Progenitor cell of endocrine pancreas (in vitro differentiated cells): Measurements from ENCODE around the gene TNN. TPM values are rescaled to one million over a fixed set of nuclear protein-coding genes. Genes with fewer than 3 reads are reported as not detected.

Source experiments
- DNase-seq: peaks from one replicate; pipeline ENCODE4 v3.0.0; 2021; ENCODE audit warnings: low spot score; ENCODE audit not compliant: unreplicated experiment
- H3K27ac Mint-ChIP-seq: 2 replicates; pipeline ENCODE4 v1.8.0; 2021; ENCODE audit warnings: mild to moderate bottlenecking, moderate library complexity, mixed read lengths
- H3K27me3 Mint-ChIP-seq: 2 replicates; pipeline ENCODE4 v1.8.0; 2021; ENCODE audit warnings: mixed read lengths
- H3K36me3 Mint-ChIP-seq: 2 replicates; pipeline ENCODE4 v1.8.0; 2022; ENCODE audit warnings: mixed read lengths; ENCODE audit not compliant: insufficient read depth
- H3K4me1 Mint-ChIP-seq: 2 replicates; pipeline ENCODE4 v1.8.0; 2021; ENCODE audit warnings: low read depth, mixed read lengths
- H3K4me3 Mint-ChIP-seq: 2 replicates; pipeline ENCODE4 v1.8.0; 2021; ENCODE audit warnings: low read depth, mild to moderate bottlenecking, moderate library complexity, mixed read lengths
- H3K9me3 Mint-ChIP-seq: 2 replicates; pipeline ENCODE4 v1.8.0; 2021; ENCODE audit warnings: low read depth, mixed read lengths
- CTCF ChIP-seq: fragments of 200-600 bp; sonication (generic); IDR thresholded peaks from one replicate; pipeline ENCODE4 v1.5.0; 2021; ENCODE audit warnings: antibody characterized with exemption, mild to moderate bottlenecking; ENCODE audit not compliant: unreplicated experiment
- total RNA-seq: library from RNA; stranded (reverse); gene quantifications from 2 replicates; pipeline ENCODE4 v1.2.1, GENCODE V29; 2021

TNN gene
- total RNA-seq, 1 donor from 2014 or later = 0.48 TPM

GRCh38 chr1:175050992-175051391, 16.6 kb upstream of the TNN start:
- H3K4me1 Mint-ChIP-seq = no peaks in the 10 kb centered on the region
- no peak overlapping the region for H3K4me3 Mint-ChIP-seq
- TF ChIP-seq CTCF = no peak
- H3K27me3 Mint-ChIP-seq = peaks cover 3% of the 10 kb centered on the region
- H3K27ac Mint-ChIP-seq = no peak overlapping the region
- no peak for DNase-seq
- H3K36me3 Mint-ChIP-seq = no peaks in the 10 kb centered on the region
- H3K9me3 Mint-ChIP-seq = peaks cover 7% of the 10 kb centered on the region

- no peak for DNase-seq
- Mint-ChIP-seq H3K4me3 (no peak overlapping the region), H3K36me3 (no peaks in the 10 kb centered on the region), H3K27me3 (no peaks in the 10 kb centered on the region), H3K4me1 (no peaks in the 10 kb centered on the region), H3K27ac (no peak overlapping the region), H3K9me3 (peaks cover 3% of the 10 kb centered on the region)
- no peak for TF ChIP-seq CTCF
These were observed 12.9 kb upstream of the TNN start for GRCh38 chr1:175054736-175055135.

- no peaks in the 10 kb centered on the region for H3K36me3 Mint-ChIP-seq
- H3K27me3 Mint-ChIP-seq = peaks cover 7% of the 10 kb centered on the region
- TF ChIP-seq CTCF = no peak
- H3K4me3 Mint-ChIP-seq = no peak overlapping the region
- no peak for DNase-seq
- H3K9me3 Mint-ChIP-seq = peaks cover 3% of the 10 kb centered on the region
- H3K4me1 Mint-ChIP-seq = no peaks in the 10 kb centered on the region
- no peak overlapping the region for H3K27ac Mint-ChIP-seq
These were observed 5.3 kb upstream of the TNN start for GRCh38 chr1:175062339-175062738.

- Mint-ChIP-seq H3K27ac (no peak overlapping the region), H3K4me3 (no peak overlapping the region), H3K36me3 (no peaks in the 10 kb centered on the region), H3K9me3 (peaks cover 3% of the 10 kb centered on the region), H3K27me3 (peaks cover 7% of the 10 kb centered on the region), H3K4me1 (no peaks in the 10 kb centered on the region)
- no peak for TF ChIP-seq CTCF
- DNase-seq = no peak
These were observed 4.8 kb upstream of the TNN start for GRCh38 chr1:175062858-175063257.

- no peak for DNase-seq
- no peak overlapping the region for H3K27ac Mint-ChIP-seq
- H3K9me3 Mint-ChIP-seq = no peaks in the 10 kb centered on the region
- H3K36me3 Mint-ChIP-seq = no peaks in the 10 kb centered on the region
- no peak for TF ChIP-seq CTCF
- no peak overlapping the region for H3K4me3 Mint-ChIP-seq
- H3K27me3 Mint-ChIP-seq = peaks cover 22% of the 10 kb centered on the region
- peaks cover 2% of the 10 kb centered on the region for H3K4me1 Mint-ChIP-seq
These were observed 3.2 kb downstream of the TNN start for GRCh38 chr1:175070818-175071217.
